SK-N-SH treated with all-trans-retinoic acid at 6 μM for 48 hours (cell line): ENCODE measurements around the gene RNF135.

Experiments used
- ATAC-seq: fragments of 200-7000 bp; cut with Tn5 transposase; 3 replicates; pipeline ENCODE4 v1.9.1; 2020; ENCODE audit warnings: mild to moderate bottlenecking, moderate library complexity
- ARNTL ChIP-seq: fragments of 450-650 bp; formaldehyde crosslinking; IDR thresholded peaks from 2 replicates; pipeline ENCODE4 v1.5.0; 2020; ENCODE audit warnings: low read depth, mild to moderate bottlenecking, moderate library complexity, borderline replicate concordance
- BACH2 ChIP-seq: fragments of 250-450 bp; sonication (Bioruptor Pico); IDR thresholded peaks from 2 replicates; pipeline ENCODE4 v1.9.0; 2021; ENCODE audit warnings: mild to moderate bottlenecking, borderline replicate concordance
- CREB5 ChIP-seq: fragments of 250-450 bp; sonication (Bioruptor Pico); IDR thresholded peaks from 2 replicates; pipeline ENCODE4 v1.5.1; 2020; ENCODE audit warnings: low read depth, mild to moderate bottlenecking, moderate library complexity
- CSRNP3 ChIP-seq: fragments of 250-450 bp; sonication (Bioruptor Pico); IDR thresholded peaks from 2 replicates; pipeline ENCODE4 v1.5.1; 2021; ENCODE audit warnings: mild to moderate bottlenecking, moderate library complexity
- GLIS3 ChIP-seq: fragments of 250-450 bp; sonication (Bioruptor Pico); IDR thresholded peaks from 2 replicates; pipeline ENCODE4 v1.5.0; 2020; ENCODE audit warnings: mild to moderate bottlenecking, moderate library complexity
- ISL1 ChIP-seq: fragments of 250-450 bp; sonication (Bioruptor Pico); IDR thresholded peaks from 2 replicates; pipeline ENCODE4 v2.1.2; 2022; ENCODE audit warnings: mild to moderate bottlenecking, moderate library complexity
- OSR1 ChIP-seq: fragments of 250-450 bp; sonication (Bioruptor Pico); IDR thresholded peaks from 2 replicates; pipeline ENCODE4 v1.8.0; 2022; ENCODE audit warnings: moderate library complexity, mild to moderate bottlenecking, inconsistent platforms
- POU6F1 ChIP-seq: fragments of 250-450 bp; sonication (Bioruptor Pico); IDR thresholded peaks from 2 replicates; pipeline ENCODE4 v1.8.0; 2021; ENCODE audit warnings: low read depth, mild to moderate bottlenecking, moderate library complexity, borderline replicate concordance
- RARB ChIP-seq: fragments of 250-450 bp; sonication (Bioruptor Pico); IDR thresholded peaks from 2 replicates; pipeline ENCODE4 v1.8.0; 2021; ENCODE audit warnings: mild to moderate bottlenecking, moderate library complexity
- SNAI2 ChIP-seq: fragments of 250-450 bp; sonication (Bioruptor Pico); IDR thresholded peaks from 2 replicates; pipeline ENCODE4 v1.5.0; 2020; ENCODE audit warnings: mild to moderate bottlenecking, moderate library complexity
- TCF4 ChIP-seq: fragments of 250-450 bp; sonication (Bioruptor Pico); IDR thresholded peaks from 2 replicates; pipeline ENCODE4 v1.8.0; 2021; ENCODE audit warnings: mild to moderate bottlenecking, moderate library complexity, borderline replicate concordance
- TOX ChIP-seq: fragments of 250-450 bp; sonication (Bioruptor Pico); IDR thresholded peaks from 2 replicates; pipeline ENCODE4 v1.8.0; 2021; ENCODE audit warnings: mild to moderate bottlenecking, moderate library complexity, borderline replicate concordance
- ZC3H10 ChIP-seq: fragments of 250-450 bp; sonication (Bioruptor Pico); IDR thresholded peaks from 2 replicates; pipeline ENCODE4 v1.5.1; 2021; ENCODE audit warnings: mild to moderate bottlenecking, moderate library complexity
- ZFP3 ChIP-seq: fragments of 250-450 bp; sonication (Bioruptor Pico); IDR thresholded peaks from 2 replicates; pipeline ENCODE4 v1.5.0; 2020; ENCODE audit warnings: mild to moderate bottlenecking, moderate library complexity
- ZFP30 ChIP-seq: fragments of 450-650 bp; formaldehyde crosslinking; IDR thresholded peaks from 2 replicates; pipeline ENCODE4 v1.5.0; 2022; ENCODE audit warnings: mild to moderate bottlenecking, moderate library complexity
- ZNF565 ChIP-seq: fragments of 450-650 bp; formaldehyde crosslinking; conservative IDR thresholded peaks from 2 replicates; pipeline ENCODE4 v1.5.0; 2020; ENCODE audit warnings: low read depth, mild to moderate bottlenecking, moderate library complexity
- ZNF70 ChIP-seq: fragments of 450-650 bp; formaldehyde crosslinking; IDR thresholded peaks from 2 replicates; pipeline ENCODE4 v1.5.0; 2020; ENCODE audit warnings: mild to moderate bottlenecking, moderate library complexity
- ZNF8 ChIP-seq: fragments of 450-650 bp; formaldehyde crosslinking; IDR thresholded peaks from 2 replicates; pipeline ENCODE4 v1.5.0; 2020; ENCODE audit warnings: mild to moderate bottlenecking, moderate library complexity
- TF ChIP-seq, protein P1 (sequence below): fragments of 250-450 bp; sonication (Bioruptor Pico); IDR thresholded peaks from 2 replicates; pipeline ENCODE4 v1.5.0; 2020; ENCODE audit warnings: mild to moderate bottlenecking, moderate library complexity
- TF ChIP-seq, protein P2 (sequence below): fragments of 250-450 bp; sonication (Bioruptor Pico); IDR thresholded peaks from 2 replicates; pipeline ENCODE4 v1.8.0; 2020; ENCODE audit warnings: mild to moderate bottlenecking, moderate library complexity, borderline replicate concordance

Gene RNF135

DNA sequence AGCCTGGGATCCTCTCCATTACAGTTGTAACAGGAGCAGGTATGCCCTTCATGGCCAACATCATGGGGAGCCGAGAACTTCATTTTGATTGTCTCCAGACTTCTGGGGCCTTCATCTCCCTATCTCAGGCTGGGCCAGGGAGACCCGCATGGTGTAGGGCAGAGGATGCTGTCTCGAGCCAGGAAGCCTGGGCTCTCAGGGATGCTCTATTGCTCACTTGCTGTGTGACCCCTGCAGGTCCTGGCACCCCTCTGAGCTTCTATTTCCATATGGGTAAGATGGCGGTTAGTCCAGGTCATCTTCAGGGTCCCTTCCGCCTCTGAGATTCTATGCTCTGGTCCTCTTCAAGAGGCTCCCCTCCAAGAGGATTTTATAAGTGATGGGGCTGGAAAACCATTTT lies 20.6 kb upstream of the RNF135 start:
- ATAC-seq, result no peak; the same call in 2 of the 3 replicates
- TF ChIP-seq ZFP30 (no peak), ARNTL (CRISPR knock-in tag) (no peak), ZNF8 (no peak), ZNF565 (CRISPR knock-in tag) (no peak), OSR1 (CRISPR knock-in tag) (no peak), CSRNP3 (no peak), SNAI2 (CRISPR knock-in tag) (no peak), TOX (CRISPR knock-in tag) (no peak), RARB (CRISPR knock-in tag) (no peak), BACH2 (CRISPR knock-in tag) (no peak), POU6F1 (CRISPR knock-in tag) (no peak), CREB5 (CRISPR knock-in tag) (no peak), GLIS3 (no peak), ZFP3 (CRISPR knock-in tag) (no peak), ZC3H10 (no peak), TCF4 (no peak), ISL1 (no peak), ZNF70 (no peak)
- TF ChIP-seq, protein P1, sequence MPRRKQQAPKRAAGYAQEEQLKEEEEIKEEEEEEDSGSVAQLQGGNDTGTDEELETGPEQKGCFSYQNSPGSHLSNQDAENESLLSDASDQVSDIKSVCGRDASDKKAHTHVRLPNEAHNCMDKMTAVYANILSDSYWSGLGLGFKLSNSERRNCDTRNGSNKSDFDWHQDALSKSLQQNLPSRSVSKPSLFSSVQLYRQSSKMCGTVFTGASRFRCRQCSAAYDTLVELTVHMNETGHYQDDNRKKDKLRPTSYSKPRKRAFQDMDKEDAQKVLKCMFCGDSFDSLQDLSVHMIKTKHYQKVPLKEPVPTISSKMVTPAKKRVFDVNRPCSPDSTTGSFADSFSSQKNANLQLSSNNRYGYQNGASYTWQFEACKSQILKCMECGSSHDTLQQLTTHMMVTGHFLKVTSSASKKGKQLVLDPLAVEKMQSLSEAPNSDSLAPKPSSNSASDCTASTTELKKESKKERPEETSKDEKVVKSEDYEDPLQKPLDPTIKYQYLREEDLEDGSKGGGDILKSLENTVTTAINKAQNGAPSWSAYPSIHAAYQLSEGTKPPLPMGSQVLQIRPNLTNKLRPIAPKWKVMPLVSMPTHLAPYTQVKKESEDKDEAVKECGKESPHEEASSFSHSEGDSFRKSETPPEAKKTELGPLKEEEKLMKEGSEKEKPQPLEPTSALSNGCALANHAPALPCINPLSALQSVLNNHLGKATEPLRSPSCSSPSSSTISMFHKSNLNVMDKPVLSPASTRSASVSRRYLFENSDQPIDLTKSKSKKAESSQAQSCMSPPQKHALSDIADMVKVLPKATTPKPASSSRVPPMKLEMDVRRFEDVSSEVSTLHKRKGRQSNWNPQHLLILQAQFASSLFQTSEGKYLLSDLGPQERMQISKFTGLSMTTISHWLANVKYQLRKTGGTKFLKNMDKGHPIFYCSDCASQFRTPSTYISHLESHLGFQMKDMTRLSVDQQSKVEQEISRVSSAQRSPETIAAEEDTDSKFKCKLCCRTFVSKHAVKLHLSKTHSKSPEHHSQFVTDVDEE (CRISPR knock-in tag), result no peak

GRCh38 chr17:30950669-30951399 lies 20.0 kb upstream of the RNF135 start:
- ATAC-seq, result peak; percentile 97
- TF ChIP-seq, protein P2, sequence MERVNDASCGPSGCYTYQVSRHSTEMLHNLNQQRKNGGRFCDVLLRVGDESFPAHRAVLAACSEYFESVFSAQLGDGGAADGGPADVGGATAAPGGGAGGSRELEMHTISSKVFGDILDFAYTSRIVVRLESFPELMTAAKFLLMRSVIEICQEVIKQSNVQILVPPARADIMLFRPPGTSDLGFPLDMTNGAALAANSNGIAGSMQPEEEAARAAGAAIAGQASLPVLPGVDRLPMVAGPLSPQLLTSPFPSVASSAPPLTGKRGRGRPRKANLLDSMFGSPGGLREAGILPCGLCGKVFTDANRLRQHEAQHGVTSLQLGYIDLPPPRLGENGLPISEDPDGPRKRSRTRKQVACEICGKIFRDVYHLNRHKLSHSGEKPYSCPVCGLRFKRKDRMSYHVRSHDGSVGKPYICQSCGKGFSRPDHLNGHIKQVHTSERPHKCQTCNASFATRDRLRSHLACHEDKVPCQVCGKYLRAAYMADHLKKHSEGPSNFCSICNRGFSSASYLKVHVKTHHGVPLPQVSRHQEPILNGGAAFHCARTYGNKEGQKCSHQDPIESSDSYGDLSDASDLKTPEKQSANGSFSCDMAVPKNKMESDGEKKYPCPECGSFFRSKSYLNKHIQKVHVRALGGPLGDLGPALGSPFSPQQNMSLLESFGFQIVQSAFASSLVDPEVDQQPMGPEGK (CRISPR knock-in tag), result no peak
- no peak for TF ChIP-seq ZNF70
- no peak for TF ChIP-seq OSR1 (CRISPR knock-in tag)
- TF ChIP-seq, protein P1 (CRISPR knock-in tag), result no peak
- TF ChIP-seq ZFP30, result no peak
